Left lung (tissue), 10 donors: Measurements from ENCODE around the gene CACNA1F. TPM values are rescaled to one million over a fixed set of nuclear protein-coding genes. Genes with fewer than 3 reads are reported as not detected.

Experiments used
- ATAC-seq: fragments of 200-7000 bp; cut with Tn5 transposase; one replicate; pipeline ENCODE4 v1.9.1; 2020; ENCODE audit warnings: moderate library complexity
- DNase-seq, 4 donors: peaks; one replicate each; pipeline ENCODE4 v3.0.0-alpha.2; 2013 to 2020
- H3K27ac ChIP-seq, 2 donors: fragments of 200-600 bp; sonication (generic) in 1 of 2; one replicate each; pipeline versions ENCODE4 v1.5.0 to v1.8.0; 2020 to 2021
- H3K27me3 ChIP-seq, 2 donors: fragments of 200-600 bp; sonication (generic) in 1 of 2; one replicate each; pipeline versions ENCODE4 v1.5.0 to v1.8.0; 2020 to 2021
- H3K36me3 ChIP-seq, 2 donors: fragments of 200-600 bp; sonication (generic) in 1 of 2; one replicate each; pipeline versions ENCODE4 v1.5.0 to v1.8.0; 2020 to 2021
- H3K4me1 ChIP-seq, 2 donors: fragments of 200-600 bp; one replicate each; pipeline ENCODE4 v1.8.0; 2021
- H3K4me3 ChIP-seq, 2 donors: fragments of 200-600 bp; sonication (generic) in 1 of 2; one replicate each; pipeline versions ENCODE4 v1.5.0 to v1.8.0; 2020 to 2021; ENCODE audit warnings: mild to moderate bottlenecking in 1 of 2
- H3K9me3 ChIP-seq, 2 donors: fragments of 200-600 bp; sonication (generic) in 1 of 2; one replicate each; pipeline versions ENCODE4 v1.5.0 to v1.8.0; 2020 to 2021
- CTCF ChIP-seq, 2 donors: fragments of 200-600 bp; sonication (generic) in 1 of 2; IDR thresholded peaks; one replicate each; pipeline versions ENCODE4 v1.5.0 to v1.8.0; 2021; ENCODE audit warnings: antibody characterized with exemption in 2 of 2
- intact Hi-C, 2 donors: fragments of 100-400 bp; cut with DNase I; formaldehyde crosslinking; loops; one replicate each; pipeline versions ENCODE4 v1.11.2 to v1.14.2; 2022
- polyA plus RNA-seq, 6 donors: library from polyadenylated mRNA; unstranded; fragments of 120-200 nt; gene quantifications; one replicate each; pipeline ENCODE4 v1.2.1, GENCODE V29; 2013; ENCODE audit not compliant: insufficient read length in 6 of 6
- total RNA-seq, 2 donors: library from RNA; stranded (reverse); fragmentation: NEBNext Ultra II Directional; extraction: Animal tissue kit (Norgen Biotek cat#: 25700); gene quantifications; one replicate each; pipeline ENCODE4 v1.2.1, GENCODE V29; 2021
- donor health status: DM: no; HTN: yes; CAD: no.
- donor health status: DM: no; HTN: no; CAD: no.

The CACNA1F gene
- total and polyA plus RNA-seq, 8 donors = 0.20 to 0.73 (median 0.25) TPM

- H3K4me1 ChIP-seq = peaks cover 0 to 17% of the 10 kb centered on the region in 2 donors
- peak in 2 of 4 donors; percentile 37 to 83 for DNase-seq
- intact Hi-C loops = no loop called here
- peak; percentile 27 for ATAC-seq
- H3K27ac ChIP-seq = peak overlapping the region in 1 of 2 donors; percentile 76
- peaks cover 0 to 2% of the 10 kb centered on the region in 2 donors for H3K36me3 ChIP-seq
- H3K9me3 ChIP-seq = no peaks in the 10 kb centered on the region
- H3K27me3 ChIP-seq = no peaks in the 10 kb centered on the region
- H3K4me3 ChIP-seq = no peak overlapping the region
- TF ChIP-seq CTCF (IDR thresholded peaks at IDR 0.05) = no peak
These were observed 3.9 kb upstream of the CACNA1F start for GRCh38 chrX:49237060-49237459.

DNA sequence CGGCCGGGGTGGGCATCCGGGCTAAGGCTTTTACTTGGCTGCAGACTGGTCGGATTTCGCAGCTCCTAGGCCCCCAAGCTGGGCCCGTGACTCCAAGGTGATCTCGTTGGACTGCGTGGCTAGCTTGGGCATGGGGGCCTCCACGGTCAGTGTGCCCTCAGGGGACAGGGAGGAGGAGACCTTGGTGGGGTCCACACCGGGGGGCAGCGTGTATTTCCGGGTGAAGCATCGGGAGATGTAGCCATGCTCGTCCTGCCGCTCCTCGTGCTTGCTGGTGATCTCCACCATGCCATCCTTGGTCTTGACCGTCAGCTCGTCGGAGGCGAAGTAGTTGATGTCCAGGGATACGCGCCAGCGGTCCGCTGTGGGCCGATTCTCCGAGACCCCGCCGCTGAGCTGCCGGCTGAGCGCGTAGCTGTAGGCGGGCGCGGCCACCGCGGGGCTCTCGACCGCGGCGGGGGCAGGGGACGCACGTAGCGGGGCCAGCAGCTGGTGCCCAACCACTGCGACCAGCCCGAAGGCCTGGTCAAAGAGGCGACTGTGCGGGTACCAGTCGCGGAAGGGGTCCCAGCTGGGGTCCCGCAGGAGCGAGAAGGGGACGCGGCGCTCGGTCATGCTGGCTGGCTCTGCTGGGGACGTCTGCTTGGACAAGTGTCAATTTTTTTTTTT is 881 bp upstream of the CACNA1F start:
- ATAC-seq = no peak
- no peak for DNase-seq
- TF ChIP-seq CTCF (IDR thresholded peaks at IDR 0.05) = no peak
- Histone ChIP-seq H3K4me3 (no peak overlapping the region), H3K27ac (no peak overlapping the region), H3K9me3 (no peaks in the 10 kb centered on the region), H3K27me3 (no peaks in the 10 kb centered on the region), H3K36me3 (no peaks in the 10 kb centered on the region), H3K4me1 (peaks cover 0 to 17% of the 10 kb centered on the region in 2 donors)
- intact Hi-C loops = no loop called here

- intact Hi-C loops = no loop called here
- Histone ChIP-seq H3K36me3 (no peaks in the 10 kb centered on the region), H3K4me3 (no peak overlapping the region), H3K4me1 (peaks cover 0 to 17% of the 10 kb centered on the region in 2 donors), H3K27ac (no peak overlapping the region), H3K9me3 (no peaks in the 10 kb centered on the region), H3K27me3 (no peaks in the 10 kb centered on the region)
- DNase-seq (no peak), ATAC-seq (no peak)
- TF ChIP-seq CTCF (IDR thresholded peaks at IDR 0.05) = no peak
These were observed 615 bp downstream of the CACNA1F start for GRCh38 chrX:49232525-49232924.

- no peaks in the 10 kb centered on the region for H3K36me3 ChIP-seq
- no peak overlapping the region for H3K4me3 ChIP-seq
- no peaks in the 10 kb centered on the region for H3K9me3 ChIP-seq
- no peak for ATAC-seq
- H3K4me1 ChIP-seq = peaks cover 0 to 7% of the 10 kb centered on the region in 2 donors
- no peak overlapping the region for H3K27ac ChIP-seq
- H3K27me3 ChIP-seq = no peaks in the 10 kb centered on the region
- no peak for TF ChIP-seq CTCF (IDR thresholded peaks at IDR 0.05)
- intact Hi-C loops = no loop called here
- no peak for DNase-seq
These were observed 1.7 kb downstream of the CACNA1F start for GRCh38 chrX:49231333-49232000.

GRCh38 chrX:49230500-49231232 is 2.5 kb downstream of the CACNA1F start:
- Histone ChIP-seq H3K27ac (peak overlapping the region; percentile 36 to 72), H3K4me3 (peak overlapping the region; percentile 9 to 39), H3K36me3 (no peaks in the 10 kb centered on the region), H3K27me3 (no peaks in the 10 kb centered on the region), H3K4me1 (no peaks in the 10 kb centered on the region), H3K9me3 (no peaks in the 10 kb centered on the region)
- ATAC-seq (peak; percentile 84), DNase-seq (peak in 3 of 4 donors; percentile 45 to 93 (median 87))
- no peak for TF ChIP-seq CTCF (IDR thresholded peaks at IDR 0.05)
- intact Hi-C loops = no loop called here
